ENCODE measurements around the gene THRB.

DNA sequence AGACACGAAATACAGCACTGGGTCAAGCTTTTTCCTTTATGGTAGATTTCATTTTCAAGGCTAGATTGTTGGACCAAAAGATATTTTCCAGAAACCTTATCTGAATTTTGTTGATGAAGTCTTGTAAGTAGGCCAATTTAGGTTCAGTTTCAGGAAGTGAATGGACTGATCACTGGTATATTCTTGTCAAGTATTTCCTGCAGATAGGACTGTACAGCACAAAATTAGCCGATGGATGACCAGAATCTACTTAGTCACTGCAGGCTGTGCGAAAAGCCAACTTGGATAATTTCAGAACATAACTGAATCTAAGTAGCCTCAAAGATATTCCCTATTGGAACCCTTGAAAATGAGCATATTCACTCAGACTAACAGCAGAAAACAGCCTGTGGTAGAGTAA lies 343.1 kb downstream of the THRB start:
- TF ChIP-seq, protein P1, sequence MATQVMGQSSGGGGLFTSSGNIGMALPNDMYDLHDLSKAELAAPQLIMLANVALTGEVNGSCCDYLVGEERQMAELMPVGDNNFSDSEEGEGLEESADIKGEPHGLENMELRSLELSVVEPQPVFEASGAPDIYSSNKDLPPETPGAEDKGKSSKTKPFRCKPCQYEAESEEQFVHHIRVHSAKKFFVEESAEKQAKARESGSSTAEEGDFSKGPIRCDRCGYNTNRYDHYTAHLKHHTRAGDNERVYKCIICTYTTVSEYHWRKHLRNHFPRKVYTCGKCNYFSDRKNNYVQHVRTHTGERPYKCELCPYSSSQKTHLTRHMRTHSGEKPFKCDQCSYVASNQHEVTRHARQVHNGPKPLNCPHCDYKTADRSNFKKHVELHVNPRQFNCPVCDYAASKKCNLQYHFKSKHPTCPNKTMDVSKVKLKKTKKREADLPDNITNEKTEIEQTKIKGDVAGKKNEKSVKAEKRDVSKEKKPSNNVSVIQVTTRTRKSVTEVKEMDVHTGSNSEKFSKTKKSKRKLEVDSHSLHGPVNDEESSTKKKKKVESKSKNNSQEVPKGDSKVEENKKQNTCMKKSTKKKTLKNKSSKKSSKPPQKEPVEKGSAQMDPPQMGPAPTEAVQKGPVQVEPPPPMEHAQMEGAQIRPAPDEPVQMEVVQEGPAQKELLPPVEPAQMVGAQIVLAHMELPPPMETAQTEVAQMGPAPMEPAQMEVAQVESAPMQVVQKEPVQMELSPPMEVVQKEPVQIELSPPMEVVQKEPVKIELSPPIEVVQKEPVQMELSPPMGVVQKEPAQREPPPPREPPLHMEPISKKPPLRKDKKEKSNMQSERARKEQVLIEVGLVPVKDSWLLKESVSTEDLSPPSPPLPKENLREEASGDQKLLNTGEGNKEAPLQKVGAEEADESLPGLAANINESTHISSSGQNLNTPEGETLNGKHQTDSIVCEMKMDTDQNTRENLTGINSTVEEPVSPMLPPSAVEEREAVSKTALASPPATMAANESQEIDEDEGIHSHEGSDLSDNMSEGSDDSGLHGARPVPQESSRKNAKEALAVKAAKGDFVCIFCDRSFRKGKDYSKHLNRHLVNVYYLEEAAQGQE (IDR thresholded peaks at IDR 0.05; ENCODE audit: low read depth, low read length) = no peak
- TF ChIP-seq, protein P2, sequence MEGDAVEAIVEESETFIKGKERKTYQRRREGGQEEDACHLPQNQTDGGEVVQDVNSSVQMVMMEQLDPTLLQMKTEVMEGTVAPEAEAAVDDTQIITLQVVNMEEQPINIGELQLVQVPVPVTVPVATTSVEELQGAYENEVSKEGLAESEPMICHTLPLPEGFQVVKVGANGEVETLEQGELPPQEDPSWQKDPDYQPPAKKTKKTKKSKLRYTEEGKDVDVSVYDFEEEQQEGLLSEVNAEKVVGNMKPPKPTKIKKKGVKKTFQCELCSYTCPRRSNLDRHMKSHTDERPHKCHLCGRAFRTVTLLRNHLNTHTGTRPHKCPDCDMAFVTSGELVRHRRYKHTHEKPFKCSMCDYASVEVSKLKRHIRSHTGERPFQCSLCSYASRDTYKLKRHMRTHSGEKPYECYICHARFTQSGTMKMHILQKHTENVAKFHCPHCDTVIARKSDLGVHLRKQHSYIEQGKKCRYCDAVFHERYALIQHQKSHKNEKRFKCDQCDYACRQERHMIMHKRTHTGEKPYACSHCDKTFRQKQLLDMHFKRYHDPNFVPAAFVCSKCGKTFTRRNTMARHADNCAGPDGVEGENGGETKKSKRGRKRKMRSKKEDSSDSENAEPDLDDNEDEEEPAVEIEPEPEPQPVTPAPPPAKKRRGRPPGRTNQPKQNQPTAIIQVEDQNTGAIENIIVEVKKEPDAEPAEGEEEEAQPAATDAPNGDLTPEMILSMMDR (IDR thresholded peaks at IDR 0.05) = no peak
- TF ChIP-seq EP300 (IDR thresholded peaks at IDR 0.05; ENCODE audit: borderline replicate concordance in 1 of 2, low read depth in 1 of 2, low read length in 1 of 2) (no peak), CHD2 (IDR thresholded peaks at IDR 0.05; ENCODE audit: low read length, partially characterized antibody) (no peak), RAD21 (IDR thresholded peaks at IDR 0.05; ENCODE audit: low read length) (no peak), TEAD4 (IDR thresholded peaks at IDR 0.05; ENCODE audit: borderline replicate concordance, insufficient read depth) (no peak), TAF1 (IDR thresholded peaks at IDR 0.05; ENCODE audit: borderline replicate concordance, low read depth, low read length) (no peak)
- TF ChIP-seq, protein P3, sequence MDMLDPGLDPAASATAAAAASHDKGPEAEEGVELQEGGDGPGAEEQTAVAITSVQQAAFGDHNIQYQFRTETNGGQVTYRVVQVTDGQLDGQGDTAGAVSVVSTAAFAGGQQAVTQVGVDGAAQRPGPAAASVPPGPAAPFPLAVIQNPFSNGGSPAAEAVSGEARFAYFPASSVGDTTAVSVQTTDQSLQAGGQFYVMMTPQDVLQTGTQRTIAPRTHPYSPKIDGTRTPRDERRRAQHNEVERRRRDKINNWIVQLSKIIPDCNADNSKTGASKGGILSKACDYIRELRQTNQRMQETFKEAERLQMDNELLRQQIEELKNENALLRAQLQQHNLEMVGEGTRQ (IDR thresholded peaks at IDR 0.05; ENCODE audit: borderline replicate concordance, low read depth, low read length) = no peak
